GM11168 (cell line): ENCODE data around the gene ZSWIM6.

ENCODE experiments used
- in situ Hi-C: fragments of 300-500 bp; cut with MboI; formaldehyde crosslinking; loops from one replicate; pipeline ENCODE4 v1.12.0; 2022; ENCODE audit warnings: low sequenced_read_pairs; ENCODE audit not compliant: unreplicated experiment

The ZSWIM6 gene

DNA sequence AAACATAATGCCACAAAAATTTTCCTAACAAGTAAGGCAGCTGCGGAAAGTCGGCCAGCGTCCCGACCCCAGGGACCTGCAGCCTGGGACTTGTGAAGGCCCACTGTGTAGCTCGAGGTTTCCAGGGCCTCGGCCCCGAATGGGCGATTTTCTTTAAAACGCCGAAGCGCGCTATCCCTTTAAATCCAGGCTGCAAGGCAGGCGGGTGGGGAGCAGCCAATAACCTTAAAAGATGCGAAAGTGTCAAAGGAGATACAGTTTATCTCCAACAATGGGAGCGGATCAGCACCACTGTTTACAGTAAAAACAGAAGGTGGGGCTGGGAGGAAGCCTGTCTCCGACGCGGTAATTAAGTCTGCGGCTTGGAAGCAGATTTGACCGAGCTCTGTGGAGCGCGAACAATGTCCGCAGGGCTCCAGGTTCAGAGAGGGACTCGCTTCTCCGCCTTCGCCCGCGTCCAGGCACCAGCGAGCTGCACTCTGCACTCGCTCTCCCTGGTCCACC, 1.7 kb upstream of the ZSWIM6 start:
- in situ Hi-C loops, result no loop called here

DNA sequence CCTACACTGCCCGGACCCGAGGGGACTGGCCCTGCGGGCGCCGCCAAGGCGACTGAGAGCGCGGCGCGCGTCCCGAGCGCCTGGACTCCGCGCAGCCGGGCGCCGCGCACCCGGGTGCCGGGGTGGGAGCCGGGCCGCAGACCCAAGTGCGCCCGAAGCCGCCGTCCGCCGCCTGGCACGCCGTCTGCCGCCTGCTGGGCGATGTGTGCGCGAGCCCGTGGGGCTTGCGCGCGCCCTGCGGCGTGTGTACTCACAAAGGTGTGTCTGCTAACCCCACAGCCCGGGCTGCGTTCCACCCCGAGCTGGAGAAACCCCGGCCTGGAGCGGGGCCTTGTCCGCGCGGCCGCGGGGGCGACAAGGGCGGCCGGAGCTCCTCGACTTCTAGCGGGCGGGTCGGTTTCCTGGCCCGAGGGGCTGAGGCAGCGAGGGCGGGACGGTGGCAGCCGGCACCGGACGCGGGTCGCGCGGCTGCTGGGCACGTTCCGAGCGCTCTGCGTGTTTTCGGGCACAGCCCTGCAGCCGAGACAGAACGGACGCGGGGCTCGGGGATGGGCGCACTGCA, 1.1 kb upstream of the ZSWIM6 start:
- in situ Hi-C loops, result no loop called here

DNA sequence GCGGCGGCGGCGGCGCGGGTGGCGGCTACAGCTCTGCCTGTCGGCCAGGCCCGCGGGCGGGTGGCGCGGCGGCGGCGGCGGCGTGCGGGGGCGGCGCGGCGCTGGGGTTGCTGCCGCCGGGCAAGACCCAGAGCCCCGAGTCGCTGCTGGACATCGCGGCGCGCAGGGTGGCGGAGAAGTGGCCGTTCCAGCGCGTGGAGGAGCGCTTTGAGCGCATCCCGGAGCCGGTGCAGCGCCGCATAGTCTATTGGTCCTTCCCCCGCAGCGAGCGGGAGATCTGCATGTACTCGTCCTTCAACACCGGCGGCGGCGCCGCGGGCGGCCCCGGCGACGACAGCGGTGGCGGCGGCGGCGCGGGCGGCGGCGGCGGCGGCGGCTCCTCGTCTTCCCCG, 296 bp downstream of the ZSWIM6 start:
- in situ Hi-C loops, result no loop called here

DNA sequence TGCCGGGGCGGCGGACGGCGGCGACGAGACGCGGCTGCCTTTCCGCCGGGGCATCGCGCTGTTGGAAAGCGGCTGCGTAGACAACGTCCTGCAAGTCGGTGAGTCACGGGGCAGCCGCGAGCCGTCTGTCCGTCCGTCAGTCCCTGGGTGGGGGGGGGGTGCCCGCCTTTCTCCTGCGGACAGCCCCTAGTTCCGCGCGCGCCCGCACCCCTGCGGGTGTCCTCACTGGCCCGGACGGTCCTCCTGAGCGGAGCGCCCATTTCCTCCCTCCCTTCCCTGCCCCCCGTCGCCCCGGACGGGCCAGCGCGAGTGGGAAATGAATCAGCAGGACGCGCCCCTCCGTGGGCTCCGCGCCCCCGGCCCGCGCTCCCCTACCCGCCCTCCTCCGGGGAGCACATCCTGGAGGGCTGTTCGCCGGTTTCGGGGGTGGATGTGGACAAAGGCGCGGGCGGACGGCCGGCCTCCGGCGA, 828 bp downstream of the ZSWIM6 start:
- in situ Hi-C loops, result no loop called here

GRCh38 chr5:61333321-61333953, 1.4 kb downstream of the ZSWIM6 start:
- in situ Hi-C loops, result no loop called here

DNA sequence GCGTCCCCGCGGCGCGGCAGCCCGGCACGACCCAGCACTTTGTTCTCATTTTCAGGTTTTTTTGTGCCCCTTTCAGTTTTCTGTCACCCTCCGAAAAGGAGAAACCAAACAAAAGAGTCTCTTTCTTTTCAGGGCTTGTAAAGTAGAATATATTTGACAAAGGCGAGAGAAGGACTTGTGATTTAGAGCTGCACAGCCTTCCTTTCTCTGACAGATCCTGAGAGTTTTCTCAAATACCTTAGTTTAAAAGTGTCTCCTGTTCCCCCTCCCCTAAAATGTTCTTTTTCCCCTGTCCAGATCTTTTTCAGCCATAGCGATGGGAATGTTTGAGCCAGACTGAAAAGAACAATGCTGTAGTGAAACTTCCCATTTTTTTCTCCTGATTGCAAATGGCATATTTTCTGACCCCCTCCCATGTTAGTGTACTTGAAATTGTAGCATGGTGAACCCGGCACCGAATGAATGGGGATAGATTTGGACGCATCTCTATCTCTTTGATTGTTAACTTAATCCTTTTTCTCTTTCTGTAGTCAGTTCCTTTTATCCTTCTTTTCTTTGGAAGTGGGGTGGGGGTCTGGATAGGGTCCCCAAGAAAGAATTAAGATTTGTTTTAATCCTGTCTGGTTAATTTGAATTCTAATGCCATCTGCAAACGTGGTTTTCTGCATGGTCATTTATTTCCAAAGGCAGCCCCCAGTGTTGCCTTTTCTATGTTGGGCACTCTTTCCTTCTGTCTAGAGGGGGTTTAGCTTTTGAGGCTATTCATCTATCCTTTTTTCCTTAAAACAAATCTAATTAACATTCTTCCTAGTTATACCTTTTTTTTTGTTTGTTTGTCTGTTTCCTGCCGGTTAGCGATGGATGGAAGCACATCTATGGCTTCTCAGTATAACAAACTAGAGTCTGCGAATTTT, 2.2 kb downstream of the ZSWIM6 start:
- in situ Hi-C loops, result no loop called here

- in situ Hi-C loops, result no loop called here
These were observed 3.0 kb downstream of the ZSWIM6 start for GRCh38 chr5:61334868-61335615.

DNA sequence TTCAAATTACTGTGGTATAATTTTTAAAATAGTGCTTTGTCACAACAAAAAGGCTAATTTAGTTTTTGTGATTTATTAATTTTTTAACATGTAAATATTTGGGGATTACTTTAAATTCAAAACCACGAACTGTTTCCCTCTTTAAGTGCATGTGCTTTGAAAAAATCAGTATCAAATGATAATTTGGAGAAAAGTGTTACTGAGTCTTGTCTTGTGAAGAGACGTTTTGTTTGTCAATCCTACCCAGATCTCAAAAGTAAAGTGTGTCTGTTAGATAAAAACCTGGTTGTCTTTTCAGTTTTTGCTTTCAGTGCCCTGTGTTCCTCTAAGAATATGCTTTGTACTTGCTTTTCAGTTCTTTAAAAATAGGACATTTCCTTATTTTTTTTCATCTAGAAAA, 7.7 kb downstream of the ZSWIM6 start:
- in situ Hi-C loops, result no loop called here

DNA sequence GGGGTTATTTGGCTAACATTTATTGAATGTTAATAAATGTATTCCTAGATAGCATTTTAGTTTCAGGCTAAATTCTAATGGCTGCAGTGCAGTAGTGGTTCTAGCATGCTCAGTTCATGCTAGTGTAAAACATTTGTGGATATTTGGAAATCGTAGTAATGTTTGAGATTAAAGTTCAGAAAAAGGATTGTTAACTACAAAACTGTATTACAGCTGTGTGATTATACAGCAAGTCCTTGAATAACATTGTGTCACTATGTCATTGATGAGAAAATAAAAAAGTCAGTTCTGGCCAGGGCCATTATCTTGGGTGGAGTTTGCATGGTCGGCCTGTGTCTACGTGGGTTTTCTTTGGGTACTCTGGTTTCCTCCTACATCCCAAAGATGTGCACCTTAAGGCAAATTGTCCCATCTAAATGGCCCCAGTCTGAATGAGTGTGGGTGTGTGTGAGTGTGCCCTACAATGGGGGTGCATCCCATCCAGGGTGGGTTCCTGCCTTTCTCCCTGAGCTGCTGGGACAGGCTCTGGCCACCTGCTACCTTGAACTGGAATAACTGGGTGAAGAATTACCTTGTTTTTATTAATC, 8.8 kb downstream of the ZSWIM6 start:
- in situ Hi-C loops, result no loop called here

- in situ Hi-C loops, result no loop called here
These were observed 10.0 kb downstream of the ZSWIM6 start for GRCh38 chr5:61342071-61342501.

GRCh38 chr5:61344187-61344944, 12.3 kb downstream of the ZSWIM6 start:
- in situ Hi-C loops, result no loop called here

- in situ Hi-C loops, result no loop called here
These were observed 14.5 kb downstream of the ZSWIM6 start for GRCh38 chr5:61346511-61346910.

DNA sequence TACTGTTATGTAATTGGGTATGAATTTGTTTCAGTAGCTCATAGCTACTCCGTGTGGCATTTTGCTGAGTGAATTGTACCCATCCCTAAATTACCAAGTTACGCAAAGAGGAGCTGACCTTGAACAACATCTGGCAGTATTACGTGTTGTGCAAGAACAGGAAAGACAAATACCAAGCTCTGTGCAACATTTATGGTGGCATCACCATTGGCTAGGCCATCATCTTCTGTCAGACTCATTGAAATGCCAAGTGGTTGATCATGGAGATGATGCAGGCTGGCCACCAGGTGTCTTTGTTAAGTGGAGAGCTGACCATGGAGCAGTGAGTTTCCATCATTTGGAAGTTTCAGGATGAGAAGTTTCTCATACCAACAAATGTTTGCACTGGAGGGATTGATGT, 15.0 kb downstream of the ZSWIM6 start:
- in situ Hi-C loops, result no loop called here

DNA sequence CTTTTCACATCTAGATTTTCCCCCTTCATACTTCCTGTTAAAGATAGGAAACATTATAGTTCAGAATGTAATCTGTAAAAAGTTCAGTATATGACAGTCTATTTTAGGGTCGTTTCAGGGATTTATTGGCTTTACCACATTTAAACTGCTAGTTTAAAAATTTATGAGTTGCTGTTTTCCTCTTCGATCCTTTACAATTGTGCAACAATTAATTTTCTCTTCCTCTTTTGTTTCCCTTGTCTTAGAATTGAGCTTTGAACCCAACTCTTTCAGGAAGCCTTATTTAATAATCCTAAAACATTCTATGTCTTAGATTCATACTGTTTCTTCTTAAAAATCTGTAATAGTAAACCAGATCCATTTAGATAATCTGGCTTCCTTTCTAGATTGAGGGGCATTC, 16.4 kb downstream of the ZSWIM6 start:
- in situ Hi-C loops, result no loop called here

- in situ Hi-C loops, result no loop called here
These were observed 17.9 kb downstream of the ZSWIM6 start for GRCh38 chr5:61349935-61350334.

GRCh38 chr5:61350535-61350934, 18.5 kb downstream of the ZSWIM6 start:
- in situ Hi-C loops, result no loop called here

DNA sequence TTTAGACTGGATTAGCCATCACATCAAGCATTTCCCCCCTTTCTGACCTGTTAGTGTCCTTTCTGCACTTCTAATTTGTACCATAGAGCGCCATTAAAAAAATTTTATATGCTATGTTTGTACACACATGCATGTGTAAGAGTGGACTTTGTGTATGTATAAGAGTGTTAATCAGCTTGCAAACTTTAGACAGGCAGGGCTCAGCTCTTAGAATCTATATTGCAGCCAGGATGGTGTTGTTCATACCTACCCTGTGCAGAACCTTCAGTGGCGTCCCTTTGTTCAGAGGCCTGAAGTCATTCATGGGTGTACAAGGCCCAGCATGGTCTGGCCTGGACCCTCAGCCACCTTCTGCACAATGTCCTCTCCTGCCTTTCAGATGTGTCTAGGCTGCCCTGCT, 19.7 kb downstream of the ZSWIM6 start:
- in situ Hi-C loops, result no loop called here

GRCh38 chr5:61352180-61352579, 20.1 kb downstream of the ZSWIM6 start:
- in situ Hi-C loops, result no loop called here

DNA sequence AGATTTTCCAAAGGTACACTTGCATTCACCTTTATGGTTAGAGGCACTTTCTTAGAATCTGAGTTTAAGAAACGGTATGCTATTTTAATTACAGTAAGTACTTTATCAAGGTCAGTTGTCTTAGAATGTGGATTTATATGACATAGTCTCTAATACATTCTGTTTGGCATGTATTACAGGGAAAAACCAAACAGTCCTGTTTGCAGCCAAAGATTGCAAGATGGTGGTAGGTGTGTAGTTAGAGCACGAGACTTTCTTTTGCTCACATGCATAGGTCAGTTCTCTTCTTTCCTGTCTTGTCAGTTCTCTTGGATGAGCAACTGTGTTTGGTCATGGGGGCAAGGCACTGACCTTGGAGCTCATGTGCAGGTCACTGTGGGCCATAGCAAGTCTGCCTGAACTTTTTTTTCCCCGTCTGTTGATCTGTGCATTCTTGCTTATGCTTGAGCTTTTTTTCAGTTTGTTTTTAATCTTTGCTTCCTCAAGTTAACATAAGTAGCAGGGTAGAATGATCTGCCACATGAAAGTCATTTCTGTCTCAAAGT, 20.6 kb downstream of the ZSWIM6 start:
- in situ Hi-C loops, result no loop called here
